Testis (tissue), 3 donors: ENCODE measurements around the gene PDIA3. TPM values are rescaled to one million over a fixed set of nuclear protein-coding genes. Genes with fewer than 3 reads are reported as not detected.
A peak's percentile ranks its signal among the peaks of the same experiment; 100 is the strongest.

Experiments used
- DNase-seq: peaks from one replicate; pipeline ENCODE4 v3.0.0-alpha.2; 2019
- H3K27ac ChIP-seq, 2 donors: fragments of 200-600 bp; sonication (generic); one replicate each; pipeline ENCODE4 v1.5.1; 2019
- H3K27me3 ChIP-seq: fragments of 200-600 bp; sonication (generic); one replicate; pipeline ENCODE4 v1.5.1; 2019
- H3K36me3 ChIP-seq: fragments of 200-600 bp; sonication (generic); one replicate; pipeline ENCODE4 v1.5.1; 2017; ENCODE audit warnings: low read depth; ENCODE audit errors: missing control alignments
- H3K4me1 ChIP-seq: fragments of 200-600 bp; sonication (generic); one replicate; pipeline ENCODE4 v1.5.1; 2019
- H3K4me3 ChIP-seq, 2 donors: fragments of 200-600 bp; sonication (generic); one replicate each; pipeline ENCODE4 v1.5.1; 2017 to 2019
- H3K9me3 ChIP-seq: fragments of 200-600 bp; sonication (generic); one replicate; pipeline ENCODE4 v1.5.1; 2017
- POLR2A ChIP-seq: fragments of 450-650 bp; IDR thresholded peaks from one replicate; pipeline ENCODE4 v1.6.1; 2017; ENCODE audit warnings: antibody characterized with exemption, mild to moderate bottlenecking, moderate library complexity
- WGBS, 2 donors: methylation state at CpG; one replicate each; pipeline ENCODE4 v1.1.5; 2018; 5-methylcytosine and 5-hydroxymethylcytosine counted together
- intact Hi-C: fragments of 100-400 bp; cut with DNase I; formaldehyde crosslinking; loops from one replicate; pipeline ENCODE4 v1.15.1; 2023; ENCODE audit warnings: low total_unique reads
- polyA plus RNA-seq: library from polyadenylated mRNA; stranded (reverse); fragments of 350-450 nt; fragmentation: Illumina TruSeq; extraction: RNeasy Lipid Tissue Mini Kit (QIAGEN cat#74804); gene quantifications from one replicate; pipeline ENCODE4 v1.2.3, GENCODE V29; 2014; ENCODE audit warnings: low read depth, low replicate concordance; ENCODE audit not compliant: insufficient read depth
- total RNA-seq, 2 donors: library from RNA; depleted of rRNA; stranded (reverse); fragments of >200 nt; gene quantifications; one replicate each; pipeline ENCODE4 v1.2.3, GENCODE V29; 2016
- TF ChIP-seq, protein P1 (sequence below), 3 experiments: fragments of 450-650 bp in 2 of 3; fragments of 200-600 bp in 1 of 3; sonication (generic) in 1 of 3; IDR thresholded peaks; one replicate each; pipeline ENCODE4 v1.5.1; 2016 to 2019; ENCODE audit warnings: antibody characterized with exemption in 3 of 3, mild to moderate bottlenecking in 2 of 3, moderate library complexity in 1 of 3

PDIA3 gene
- total and polyA plus RNA-seq, 3 donors from 2014 or later = 113 to 373 (median 120) TPM

DNA sequence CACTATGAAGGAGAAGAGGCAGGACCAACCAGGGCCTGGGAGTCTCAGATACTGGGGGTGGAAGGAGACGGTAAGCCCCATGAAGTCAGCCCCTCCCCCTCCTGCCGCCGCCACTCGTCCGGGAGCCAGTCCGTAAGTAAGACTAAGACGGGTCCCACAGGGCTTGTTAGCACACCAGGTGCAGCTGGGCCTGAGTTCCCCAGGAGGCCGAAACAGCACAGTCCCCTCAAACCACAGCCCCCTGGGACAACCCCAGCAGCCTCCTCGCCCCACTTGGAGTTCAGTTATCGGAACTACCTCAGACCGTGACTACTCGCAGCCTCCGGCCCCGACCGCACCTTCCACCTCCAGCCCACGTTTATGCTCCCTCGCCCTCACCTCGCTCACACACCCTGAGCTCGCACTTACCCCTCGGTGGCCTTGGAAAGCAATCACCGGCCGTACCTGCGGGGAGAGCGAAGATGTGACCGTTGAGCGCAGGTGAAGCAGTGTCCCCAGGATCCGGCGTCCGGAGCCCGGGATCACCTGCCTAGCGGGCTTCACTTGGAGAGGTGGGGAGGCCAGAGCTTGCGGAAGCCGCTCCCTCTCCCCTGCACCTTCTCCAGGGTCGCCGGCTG is 30.0 kb downstream of the PDIA3 start:
- Histone ChIP-seq H3K36me3 (no peaks in the 10 kb centered on the region), H3K9me3 (no peaks in the 10 kb centered on the region), H3K27me3 (no peaks in the 10 kb centered on the region), H3K27ac (peak overlapping the region; percentile 92 to 93), H3K4me1 (peaks cover 17% of the 10 kb centered on the region), H3K4me3 (peak overlapping the region; percentile 64 to 78)
- intact Hi-C loops = no loop called here
- TF ChIP-seq, protein P1, sequence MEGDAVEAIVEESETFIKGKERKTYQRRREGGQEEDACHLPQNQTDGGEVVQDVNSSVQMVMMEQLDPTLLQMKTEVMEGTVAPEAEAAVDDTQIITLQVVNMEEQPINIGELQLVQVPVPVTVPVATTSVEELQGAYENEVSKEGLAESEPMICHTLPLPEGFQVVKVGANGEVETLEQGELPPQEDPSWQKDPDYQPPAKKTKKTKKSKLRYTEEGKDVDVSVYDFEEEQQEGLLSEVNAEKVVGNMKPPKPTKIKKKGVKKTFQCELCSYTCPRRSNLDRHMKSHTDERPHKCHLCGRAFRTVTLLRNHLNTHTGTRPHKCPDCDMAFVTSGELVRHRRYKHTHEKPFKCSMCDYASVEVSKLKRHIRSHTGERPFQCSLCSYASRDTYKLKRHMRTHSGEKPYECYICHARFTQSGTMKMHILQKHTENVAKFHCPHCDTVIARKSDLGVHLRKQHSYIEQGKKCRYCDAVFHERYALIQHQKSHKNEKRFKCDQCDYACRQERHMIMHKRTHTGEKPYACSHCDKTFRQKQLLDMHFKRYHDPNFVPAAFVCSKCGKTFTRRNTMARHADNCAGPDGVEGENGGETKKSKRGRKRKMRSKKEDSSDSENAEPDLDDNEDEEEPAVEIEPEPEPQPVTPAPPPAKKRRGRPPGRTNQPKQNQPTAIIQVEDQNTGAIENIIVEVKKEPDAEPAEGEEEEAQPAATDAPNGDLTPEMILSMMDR (IDR thresholded peaks at IDR 0.05) = no peak
- no peak for TF ChIP-seq POLR2A
- WGBS, 2 donors = 32 to 90% methylated on average over 2 to 35 of the region's 35 CpGs
- DNase-seq = peak; percentile 48

DNA sequence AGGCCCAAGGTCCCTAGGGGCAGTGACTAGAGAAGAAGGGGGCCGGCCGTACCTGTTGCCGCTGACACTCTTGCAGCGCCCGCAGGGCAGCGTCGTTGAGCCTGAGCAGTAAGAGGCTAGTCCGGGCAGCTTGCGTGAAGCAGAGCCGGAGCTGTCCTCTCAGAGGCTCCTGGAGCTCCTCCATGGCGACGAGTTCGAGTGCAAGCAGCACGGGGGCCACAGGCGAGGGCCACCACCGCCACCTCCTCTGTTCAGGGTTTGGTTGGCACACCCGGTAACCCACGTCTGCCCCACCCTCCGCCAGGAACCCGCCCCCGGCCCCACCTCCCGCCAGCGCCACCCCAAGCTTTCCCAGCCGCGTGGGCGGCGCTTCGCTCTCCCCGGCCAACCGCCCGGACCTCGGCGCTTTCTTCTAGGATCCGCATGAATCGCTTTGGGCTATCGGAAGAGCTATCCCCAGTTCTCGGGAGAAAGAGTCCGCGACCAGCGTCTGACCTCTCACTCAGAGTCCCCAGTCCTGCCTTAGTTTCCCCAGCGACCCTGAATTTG is 30.6 kb downstream of the PDIA3 start, which contains the start of gene ELL3:
ELL3 (minus strand) TSS at position 249 of the 549 bp plus-strand sequence; CDS start at position 184, 65 bp downstream.
- Histone ChIP-seq H3K36me3 (no peaks in the 10 kb centered on the region), H3K4me1 (peaks cover 17% of the 10 kb centered on the region), H3K4me3 (peak within 1 kb of the TSS; percentile 64 to 78), H3K27ac (peak within 1 kb of the TSS; percentile 92 to 93), H3K9me3 (no peaks in the 10 kb centered on the region), H3K27me3 (no peaks in the 10 kb centered on the region)
- no peak for TF ChIP-seq POLR2A
- TF ChIP-seq, protein P1 (IDR thresholded peaks at IDR 0.05) = no peak
- peak; percentile 78 for DNase-seq
- WGBS, 2 donors = 4% methylated on average over 37 of the region's 41 CpGs; no CpG with 5 or more reads in 1 of the 2 donors
- intact Hi-C loops = no loop called here

DNA sequence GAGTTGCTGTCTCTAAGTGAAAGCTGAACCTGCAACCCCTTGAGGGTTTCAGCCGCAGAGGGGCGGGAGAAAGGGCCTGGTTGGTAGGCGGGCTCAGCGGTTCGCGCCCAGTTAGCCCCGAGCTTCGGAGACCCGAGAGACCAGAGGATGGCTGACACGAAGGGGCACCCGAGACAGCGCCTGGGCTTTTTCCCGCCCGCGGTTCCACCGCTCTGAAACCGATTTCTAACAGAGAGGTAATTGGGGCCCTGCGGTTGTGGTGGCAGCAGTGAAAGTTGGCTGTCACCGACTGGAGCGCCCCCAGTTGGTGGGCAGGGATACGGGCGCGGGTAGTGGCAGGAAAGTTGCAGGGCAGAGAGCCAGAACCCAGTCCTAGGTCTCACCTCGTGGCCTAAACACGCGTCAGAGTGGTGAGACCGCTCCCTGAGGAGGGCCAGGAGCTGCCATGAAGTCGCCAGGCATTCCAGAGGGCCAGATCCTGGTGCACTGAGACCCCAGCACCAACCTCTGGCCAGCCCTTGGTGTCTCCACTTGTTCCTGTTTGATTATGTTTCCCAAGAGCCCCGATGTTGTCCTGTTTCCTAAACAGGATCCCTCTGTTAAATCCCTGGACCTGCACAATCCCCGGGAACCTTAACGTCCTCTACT is 31.2 kb downstream of the PDIA3 start:
- WGBS, 2 donors = 2 to 4% methylated on average over 11 to 31 of the region's 31 CpGs
- intact Hi-C loops = no loop called here
- peaks cover 17% of the 10 kb centered on the region for H3K4me1 ChIP-seq
- no peaks in the 10 kb centered on the region for H3K36me3 ChIP-seq
- H3K4me3 ChIP-seq = peak overlapping the region; percentile 64 to 78
- TF ChIP-seq, protein P1 (IDR thresholded peaks at IDR 0.05) = peak; percentile 71 to 88 (median 74)
- no peak for TF ChIP-seq POLR2A
- no peaks in the 10 kb centered on the region for H3K9me3 ChIP-seq
- DNase-seq = peak; percentile 89
- peak overlapping the region; percentile 92 to 93 for H3K27ac ChIP-seq
- H3K27me3 ChIP-seq = no peaks in the 10 kb centered on the region

DNA sequence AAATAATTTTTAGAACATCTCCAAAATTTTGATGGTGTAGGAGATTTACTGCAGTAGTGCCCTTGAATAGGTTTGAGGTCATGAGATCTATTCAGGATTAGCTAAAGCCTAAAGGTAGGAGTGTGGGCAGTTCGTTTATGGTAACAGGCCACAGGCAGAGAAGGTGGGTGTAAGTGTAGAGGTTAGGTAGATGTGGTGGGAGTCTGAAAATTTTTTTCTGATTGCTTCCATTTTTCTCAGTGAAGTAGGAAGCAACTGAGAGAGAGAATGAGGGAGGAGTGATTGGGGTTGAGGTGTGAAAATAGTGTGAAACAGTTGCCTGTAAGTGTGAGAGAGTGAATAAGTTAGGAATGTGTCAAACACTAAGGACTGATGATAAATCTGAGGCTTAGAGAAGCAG is 32.8 kb downstream of the PDIA3 start:
- Histone ChIP-seq H3K27me3 (no peaks in the 10 kb centered on the region), H3K4me1 (peaks cover 17% of the 10 kb centered on the region), H3K9me3 (no peaks in the 10 kb centered on the region), H3K27ac (no peak overlapping the region), H3K4me3 (no peak overlapping the region), H3K36me3 (no peaks in the 10 kb centered on the region)
- TF ChIP-seq POLR2A = no peak
- TF ChIP-seq, protein P1 (IDR thresholded peaks at IDR 0.05) = no peak
- 89% methylated on average over 1 of the region's 1 CpG for WGBS, 2 donors
- intact Hi-C loops = no loop called here
- DNase-seq = no peak
